GM21528 (cell line): ENCODE measurements around the gene SLC22A31.
"Not testable (repeated sequence)": the region's sequence is repeated elsewhere in the genome, so short reads cannot be mapped to it uniquely, and the experiment has no call there.

ENCODE experiments used
- ATAC-seq: cut with Tn5 transposase; IDR thresholded peaks from one replicate; pipeline ENCODE4 v1.9.1; 2021; ENCODE audit warnings: mild to moderate bottlenecking, moderate library complexity; ENCODE audit not compliant: unreplicated experiment, low FRiP score

SLC22A31 gene

DNA sequence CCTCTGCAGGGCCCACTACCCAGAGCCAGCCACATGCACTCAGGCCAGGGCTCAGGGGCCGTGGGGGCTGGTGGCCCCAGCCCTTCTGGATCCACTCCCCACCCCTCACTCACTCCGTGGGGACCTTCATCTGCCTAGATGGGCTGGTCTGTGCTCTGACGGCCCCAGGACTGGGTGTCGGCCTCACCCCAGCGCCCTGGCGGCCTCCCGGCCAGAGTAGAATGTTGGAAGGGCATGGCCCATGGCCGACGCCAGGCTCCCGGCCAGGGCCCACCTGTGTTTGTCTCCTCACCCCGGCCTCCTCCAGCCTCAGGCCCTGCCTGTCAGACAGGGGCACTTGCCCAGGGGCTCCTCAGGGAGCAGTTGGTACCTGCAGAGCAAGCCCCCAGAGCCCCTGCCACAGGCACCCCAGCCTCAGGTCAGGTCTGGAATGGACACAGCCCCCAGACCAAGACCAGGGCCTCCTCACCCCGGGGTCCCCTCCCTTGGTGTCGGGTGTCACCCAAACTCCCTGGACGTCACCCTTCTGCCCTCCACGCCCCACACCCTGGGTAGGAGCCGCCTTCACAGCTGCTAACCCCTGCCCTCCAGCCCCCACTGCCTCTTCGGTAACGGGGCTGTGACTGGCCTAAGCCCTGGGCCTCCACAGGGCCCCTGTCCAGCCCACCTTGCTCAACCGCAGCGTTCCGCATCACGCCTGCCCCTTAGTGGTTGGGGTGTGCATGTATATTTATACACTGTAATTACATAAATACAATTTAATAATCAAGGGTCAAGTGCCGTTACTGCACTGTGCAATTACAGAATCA is 31.8 kb downstream of the SLC22A31 start:
- ATAC-seq: no peak

DNA sequence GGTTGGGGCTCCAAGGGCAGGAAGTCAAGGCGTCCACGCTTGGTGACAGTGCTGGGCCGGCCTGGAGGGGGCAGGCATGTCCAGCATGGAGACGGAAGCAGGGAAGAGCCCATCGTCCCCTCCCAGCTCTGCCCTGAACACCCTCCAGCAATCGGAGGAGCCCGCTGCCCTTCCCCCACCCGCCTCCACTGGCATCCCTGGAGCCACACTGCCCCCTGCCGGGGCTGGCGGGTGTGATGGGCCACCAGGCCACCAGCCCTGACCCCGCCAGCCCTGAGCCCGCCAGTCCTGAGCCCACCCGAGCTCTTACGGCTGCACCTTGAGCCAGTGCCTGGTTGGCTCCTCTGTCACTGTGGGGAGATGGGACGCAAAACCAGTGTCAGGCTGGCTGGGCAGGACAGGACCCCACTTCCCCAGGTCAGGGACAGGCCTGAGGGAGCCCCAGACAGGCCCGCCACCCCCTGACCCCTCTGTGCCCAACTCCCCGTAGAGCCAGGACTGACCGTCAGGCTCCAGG is 32.9 kb downstream of the SLC22A31 start:
- ATAC-seq: no peak

DNA sequence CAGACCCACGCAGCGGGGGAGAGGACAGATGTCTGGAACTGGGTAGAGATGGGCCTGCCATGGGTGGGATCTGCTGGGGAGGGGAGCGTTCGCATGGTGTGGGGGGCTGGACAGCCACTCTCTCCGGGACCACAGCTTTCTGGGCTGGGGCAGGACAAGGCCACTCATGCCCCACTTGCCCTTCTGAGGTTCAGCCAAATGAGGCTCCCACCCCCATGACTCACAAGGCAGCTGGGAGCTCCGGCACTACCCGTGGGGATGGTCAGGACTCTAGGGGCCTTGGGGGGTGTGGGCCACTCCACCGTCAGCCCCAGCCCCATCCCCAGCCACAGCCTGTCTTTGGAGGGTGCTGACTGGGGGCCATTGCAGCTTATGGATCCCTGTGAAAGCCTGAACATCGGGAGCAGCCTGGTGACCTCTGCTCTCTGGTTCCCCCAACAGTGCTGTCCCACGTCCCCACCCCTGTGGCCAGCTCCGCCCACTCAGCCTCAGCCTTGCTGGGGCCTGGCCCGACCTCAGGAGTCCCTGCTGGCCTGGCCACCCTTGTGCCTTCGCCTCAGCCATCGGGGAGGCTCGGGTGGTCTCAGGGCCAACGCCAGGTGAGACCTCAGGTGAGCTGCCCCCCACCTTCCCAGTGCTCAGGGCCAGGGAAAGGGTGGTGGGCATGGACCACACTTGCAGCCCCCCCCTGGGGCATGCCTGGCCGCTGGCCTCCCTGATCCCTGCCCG is 33.5 kb downstream of the SLC22A31 start:
- ATAC-seq: no peak

DNA sequence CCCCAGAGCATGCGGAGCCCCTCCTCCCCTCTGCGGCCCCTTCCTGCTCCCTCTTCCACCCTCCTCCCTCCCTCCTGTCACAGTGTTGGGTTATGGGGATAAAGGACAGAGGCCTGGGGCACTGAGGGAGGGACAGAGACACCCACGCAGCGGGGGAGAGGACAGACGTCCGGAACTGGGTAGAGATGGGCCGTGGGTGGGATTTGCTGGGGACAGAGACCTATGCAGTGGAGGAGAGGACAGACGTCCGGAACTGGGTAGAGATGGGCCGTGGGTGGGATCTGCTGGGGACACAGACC is 34.7 kb downstream of the SLC22A31 start:
- ATAC-seq: not testable (repeated sequence)

DNA sequence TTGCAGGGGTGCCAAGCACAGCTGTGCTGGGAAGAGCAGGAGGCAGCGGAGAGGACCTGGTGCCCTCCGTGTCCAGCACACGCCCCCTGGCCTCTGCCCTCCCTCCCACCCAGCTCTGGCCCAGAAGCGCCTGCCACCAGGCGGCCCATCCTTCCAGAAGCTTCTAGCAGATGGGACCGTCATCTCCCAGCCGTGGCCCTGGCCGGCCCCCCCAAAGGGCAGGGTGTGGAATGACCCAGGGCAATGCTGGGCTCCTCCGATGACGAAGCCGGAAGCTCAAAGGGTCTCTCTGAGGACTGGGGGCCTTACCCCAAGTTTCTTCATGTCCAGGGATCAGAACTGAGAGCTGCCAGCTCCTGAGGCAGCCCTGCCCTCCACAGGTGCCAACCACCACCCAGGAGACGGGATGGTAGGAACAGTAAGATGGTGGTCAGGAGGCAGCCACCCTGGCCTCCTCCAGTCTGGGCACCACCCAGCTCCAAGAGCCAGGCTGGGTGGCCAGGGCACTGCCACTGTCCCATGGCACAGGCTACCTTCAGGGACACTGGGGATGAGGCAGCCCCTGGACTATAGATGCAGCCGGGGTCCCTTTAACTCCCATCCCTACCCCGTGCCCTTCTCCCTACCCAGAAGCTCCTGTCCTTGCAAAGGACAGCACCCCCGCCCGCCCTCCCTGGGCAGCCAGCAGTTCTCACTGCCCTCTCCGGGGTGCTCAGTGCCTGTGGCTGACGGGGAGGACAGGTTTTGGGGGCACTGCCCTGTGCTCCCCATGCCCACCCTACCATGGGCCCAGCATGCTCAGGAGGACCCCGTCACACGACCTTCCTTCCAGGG is 35.3 kb downstream of the SLC22A31 start:
- no peak for ATAC-seq

DNA sequence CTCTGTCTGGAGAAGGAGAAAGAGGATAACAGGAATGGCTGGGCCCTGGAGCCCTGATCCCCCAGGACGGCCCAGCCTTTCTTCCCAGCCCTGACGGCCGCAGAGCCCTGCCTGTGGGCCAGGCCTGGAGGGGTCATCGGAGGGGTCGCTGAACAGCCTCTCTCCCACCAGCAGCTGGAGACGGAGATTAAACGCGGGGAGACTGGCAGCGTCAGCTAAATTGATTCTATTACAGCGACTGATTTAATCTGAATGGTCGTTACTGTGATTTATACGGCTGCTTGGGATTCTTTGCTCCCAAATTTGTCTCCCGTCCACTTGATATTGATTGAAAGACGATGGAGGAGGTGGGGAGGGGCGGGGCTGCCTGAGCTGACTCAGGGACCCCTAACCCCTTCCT is 35.9 kb downstream of the SLC22A31 start:
- no peak for ATAC-seq

DNA sequence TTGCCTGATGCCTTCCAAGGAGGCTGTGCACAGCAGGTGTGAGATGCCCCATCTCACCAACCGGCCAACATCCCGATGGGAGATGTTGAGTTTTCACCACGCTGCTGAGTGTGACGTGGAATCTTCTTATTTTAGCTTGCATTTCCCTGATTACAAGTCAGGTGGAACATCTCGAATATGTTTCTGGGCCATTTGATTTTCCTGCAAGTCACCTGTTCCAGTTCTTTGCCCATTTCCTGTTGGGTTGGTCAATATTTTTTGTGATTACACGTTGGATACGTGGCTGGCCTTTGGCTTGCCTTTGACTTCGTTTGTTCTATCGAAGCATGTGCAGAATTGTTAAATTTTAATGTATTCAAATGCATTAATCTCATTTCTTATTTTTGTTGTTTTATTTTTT is 37.0 kb downstream of the SLC22A31 start:
- no peak for ATAC-seq

DNA sequence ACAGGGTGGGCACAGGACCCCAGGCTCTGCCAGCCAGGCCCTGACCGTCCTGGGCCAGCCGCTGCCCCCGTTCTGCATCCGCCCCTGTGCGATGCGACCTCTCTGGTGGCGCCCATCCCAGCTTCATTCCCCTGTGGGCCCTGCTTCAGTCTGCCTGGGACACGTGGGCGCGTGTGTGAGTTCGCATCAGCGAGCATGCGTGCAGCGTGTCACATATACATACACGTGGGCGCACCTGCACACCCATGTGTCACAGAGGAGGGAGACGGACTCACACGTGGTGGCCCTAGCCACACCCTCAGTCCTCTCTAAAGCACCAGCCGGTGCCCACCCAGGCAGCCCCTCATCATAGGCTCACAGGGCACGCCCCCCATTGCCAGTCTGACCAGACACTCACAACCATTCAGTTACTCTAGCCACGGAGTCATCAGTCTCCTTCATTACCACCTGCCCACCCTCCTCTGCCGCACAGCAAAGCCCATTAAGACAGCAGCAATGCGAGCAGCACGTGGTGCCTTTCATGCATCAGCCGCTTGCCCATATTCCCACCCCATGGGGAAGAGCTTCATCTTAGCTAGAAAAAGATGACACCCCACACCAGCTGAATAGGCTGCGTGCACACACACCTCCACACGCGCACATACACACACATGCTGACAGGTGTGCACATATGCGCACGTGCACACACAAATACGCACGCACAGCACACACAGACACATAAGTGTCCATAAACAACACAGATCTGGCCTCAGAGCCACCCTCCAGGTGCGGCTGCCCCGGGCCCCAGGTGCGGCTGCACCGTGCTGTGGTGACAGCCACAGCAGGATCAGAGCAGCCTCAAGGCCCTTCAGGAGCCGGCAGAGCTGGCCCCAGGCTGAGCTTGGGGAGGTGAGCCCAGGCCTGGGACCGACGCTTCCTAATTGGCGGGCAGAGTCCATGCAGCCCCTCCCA is 38.3 kb downstream of the SLC22A31 start:
- no peak for ATAC-seq

DNA sequence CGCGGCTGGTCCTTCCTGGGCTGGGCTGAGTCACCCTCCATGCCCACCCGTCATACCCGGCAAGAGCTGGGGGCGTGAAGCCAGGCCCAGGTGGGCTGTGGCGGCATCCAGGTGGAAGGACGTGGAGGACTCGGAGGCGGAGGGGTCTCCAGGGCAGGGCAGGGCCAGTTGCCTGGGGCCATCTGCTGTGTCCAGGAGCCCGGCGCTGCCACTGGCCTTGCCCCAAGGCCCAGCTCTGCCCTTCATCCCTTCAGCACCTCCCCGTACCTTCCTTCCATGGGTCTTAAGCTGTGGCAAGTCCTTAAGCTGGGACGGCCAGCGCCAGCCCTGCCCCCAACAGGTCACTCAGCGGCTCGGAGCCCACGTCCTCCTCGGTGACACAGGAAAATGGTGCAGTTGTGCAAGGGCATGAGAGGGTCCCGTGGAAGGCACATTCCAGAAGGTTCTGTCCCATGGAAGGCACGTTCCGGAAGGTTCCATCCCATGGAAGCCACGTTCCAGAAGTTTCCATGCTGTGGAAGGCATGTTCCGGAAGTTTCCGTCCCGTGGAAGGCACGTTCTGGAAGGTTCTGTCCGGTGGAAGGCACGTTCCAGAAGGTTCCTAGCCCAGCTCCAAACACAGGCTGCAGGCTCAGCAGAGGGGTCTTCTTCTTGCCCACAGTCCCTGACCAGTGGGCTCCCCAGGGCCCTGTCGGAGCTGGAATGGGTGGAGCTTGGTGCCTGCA is 39.2 kb downstream of the SLC22A31 start:
- ATAC-seq: no peak

DNA sequence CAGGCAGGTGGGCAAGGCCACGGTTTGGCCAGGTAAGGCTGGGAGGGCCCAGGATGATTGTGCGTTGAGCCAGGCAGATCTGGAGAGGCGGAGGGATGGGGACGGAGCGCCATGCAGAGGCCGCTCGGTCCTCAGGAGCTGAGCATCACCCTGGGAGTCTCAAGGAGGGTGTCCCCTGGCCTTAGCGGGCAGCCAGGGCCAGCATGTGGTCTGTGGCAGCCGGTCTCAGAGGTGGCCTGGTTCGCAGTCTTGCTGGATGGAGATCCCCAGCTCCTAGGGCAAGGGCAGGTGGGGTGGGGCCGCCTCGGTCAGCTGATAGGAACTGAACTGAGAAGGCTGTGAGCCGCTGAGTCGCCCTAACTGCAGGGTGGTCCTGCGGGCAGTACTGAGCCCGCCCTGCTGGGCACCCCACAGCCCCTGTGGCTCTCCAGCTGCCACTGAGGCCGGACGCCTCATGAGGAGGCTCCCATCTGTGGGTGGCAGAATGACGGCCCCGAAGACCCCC is 40.4 kb downstream of the SLC22A31 start:
- ATAC-seq: no peak

DNA sequence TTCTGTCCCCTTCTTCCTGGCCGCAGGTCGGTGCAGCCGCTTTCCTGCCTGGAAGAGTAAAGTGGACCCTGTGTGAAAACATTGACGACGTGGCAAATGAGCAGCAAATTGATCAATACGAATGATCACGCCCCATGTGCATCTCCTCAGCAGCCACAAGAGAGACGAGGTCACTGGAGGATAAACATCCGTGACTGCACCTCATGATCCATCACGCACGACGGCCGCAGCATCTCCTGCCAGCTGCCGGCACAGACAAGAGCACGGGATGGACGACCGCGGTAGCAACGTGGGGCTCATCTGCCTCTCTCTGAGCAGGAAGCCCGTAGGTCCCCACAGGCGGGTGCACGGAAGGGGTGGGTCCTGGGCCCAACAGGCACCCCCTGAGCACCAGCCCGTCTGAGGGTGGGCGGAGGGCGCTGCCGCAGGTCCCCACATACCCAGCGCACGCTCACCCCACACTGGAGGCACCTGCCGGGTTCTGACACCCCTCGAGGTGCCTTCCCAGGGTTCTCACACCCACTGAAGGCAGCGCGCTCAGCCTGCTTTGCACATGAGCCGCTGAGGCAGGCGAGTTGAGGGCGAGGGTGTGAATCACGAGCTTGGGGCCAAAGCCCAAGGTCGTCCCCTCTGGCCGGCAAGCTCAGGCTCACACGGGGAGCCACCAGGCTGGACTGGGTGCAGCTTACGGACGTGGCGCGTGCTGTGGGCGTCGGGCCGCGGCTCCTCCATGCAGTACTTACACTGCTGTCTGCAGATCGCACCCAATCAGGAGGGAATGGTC is 41.1 kb downstream of the SLC22A31 start:
- no peak for ATAC-seq

DNA sequence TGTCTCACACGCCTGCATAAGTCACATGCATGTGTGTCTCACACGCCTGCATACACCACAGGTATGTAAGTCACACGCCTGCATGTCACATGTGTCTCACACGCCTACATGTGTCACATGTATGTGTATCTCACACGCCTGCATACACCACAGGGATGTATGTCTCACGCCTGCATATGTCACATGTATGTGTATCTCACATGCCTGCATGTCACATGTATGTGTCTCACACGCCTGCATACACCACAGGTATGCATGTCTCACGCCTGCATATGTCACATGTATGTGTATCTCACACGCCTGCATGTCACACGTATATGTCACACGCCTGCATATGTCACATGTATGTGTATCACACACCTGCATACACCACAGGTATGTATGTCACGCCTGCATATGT is 42.6 kb downstream of the SLC22A31 start:
- no peak for ATAC-seq

DNA sequence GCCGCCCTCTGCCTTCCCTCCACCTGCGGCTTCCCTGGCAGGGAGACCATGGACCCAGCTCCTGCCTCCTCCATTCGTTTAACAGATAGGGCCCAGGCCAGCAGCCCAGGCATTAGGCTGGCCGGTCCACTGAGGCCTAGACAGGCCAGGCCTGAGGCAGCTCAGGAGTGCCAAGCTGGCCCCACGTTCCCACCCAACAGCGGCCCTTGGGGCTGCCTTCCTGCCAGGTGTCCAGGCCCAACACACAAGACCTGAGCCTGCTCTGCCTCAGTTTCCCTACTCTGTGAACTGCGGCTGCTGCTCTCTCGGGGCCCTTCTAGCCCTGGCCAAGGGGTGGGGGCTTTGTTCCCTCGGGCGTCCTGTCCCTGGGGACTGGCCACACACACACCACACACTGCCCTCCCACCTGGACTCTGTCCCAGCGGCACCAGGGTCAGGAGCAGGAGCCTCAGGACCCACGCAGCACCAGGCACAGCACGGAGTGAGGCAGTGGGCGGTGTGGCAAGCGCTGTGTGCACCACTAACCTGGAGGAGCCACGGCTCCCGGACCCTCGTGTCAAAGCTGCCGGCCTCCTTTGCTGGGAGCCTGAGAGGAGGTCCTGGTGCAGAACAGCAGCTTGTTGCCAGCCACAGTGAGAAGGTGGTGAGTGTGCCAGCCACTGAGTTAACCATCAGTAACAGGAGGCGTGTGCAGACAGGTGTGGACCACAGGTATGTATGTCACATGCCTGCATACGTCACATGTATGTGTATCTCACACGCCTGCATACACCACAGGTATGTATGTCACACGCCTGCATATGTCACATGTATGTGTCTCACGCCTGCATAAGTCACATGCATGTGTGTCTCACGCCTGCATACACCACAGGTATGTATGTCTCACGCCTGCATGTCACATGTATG is 43.3 kb downstream of the SLC22A31 start:
- no peak for ATAC-seq

DNA sequence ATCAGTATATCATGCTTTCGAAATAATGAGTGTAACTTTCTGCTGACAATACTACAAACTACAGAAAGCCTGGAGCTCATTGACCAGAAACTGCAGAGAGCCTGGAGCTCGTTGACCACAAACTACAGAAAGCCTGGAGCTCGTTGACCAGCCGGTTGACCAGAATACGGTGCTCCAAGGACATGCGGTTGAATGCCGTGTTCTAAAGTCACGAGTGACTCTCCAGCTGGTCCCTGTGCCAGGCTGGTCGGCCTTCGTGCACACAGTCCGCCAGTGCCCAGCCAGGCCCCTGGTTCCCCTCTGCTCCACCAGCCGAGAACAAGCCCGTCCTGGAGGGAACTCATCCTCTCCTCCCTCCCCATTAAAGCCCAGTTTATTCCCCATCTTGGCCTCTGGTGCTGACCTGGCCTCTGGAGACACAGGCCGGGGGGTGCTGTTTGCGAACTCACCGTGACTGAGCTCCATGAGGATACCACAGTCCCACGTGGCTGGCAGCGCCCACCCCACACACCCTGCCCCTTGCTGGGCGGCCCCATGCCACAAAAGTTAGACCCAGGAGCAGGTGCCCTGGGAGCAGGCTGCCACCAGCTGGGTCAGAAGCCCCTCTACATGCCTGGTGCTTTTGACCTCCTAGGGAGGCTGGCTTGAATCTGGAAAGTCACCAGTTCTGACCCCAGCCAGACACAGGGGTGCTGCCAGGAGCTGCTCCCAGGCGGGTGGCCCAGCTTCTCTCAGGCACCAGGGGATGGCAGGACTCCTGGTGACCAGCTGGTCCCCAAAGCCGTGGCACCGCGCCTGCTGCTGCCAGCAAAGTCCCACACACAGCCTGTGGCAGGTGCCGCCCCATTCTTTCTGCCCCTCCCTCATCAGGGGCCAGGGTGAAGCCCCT is 44.2 kb downstream of the SLC22A31 start:
- ATAC-seq: no peak

DNA sequence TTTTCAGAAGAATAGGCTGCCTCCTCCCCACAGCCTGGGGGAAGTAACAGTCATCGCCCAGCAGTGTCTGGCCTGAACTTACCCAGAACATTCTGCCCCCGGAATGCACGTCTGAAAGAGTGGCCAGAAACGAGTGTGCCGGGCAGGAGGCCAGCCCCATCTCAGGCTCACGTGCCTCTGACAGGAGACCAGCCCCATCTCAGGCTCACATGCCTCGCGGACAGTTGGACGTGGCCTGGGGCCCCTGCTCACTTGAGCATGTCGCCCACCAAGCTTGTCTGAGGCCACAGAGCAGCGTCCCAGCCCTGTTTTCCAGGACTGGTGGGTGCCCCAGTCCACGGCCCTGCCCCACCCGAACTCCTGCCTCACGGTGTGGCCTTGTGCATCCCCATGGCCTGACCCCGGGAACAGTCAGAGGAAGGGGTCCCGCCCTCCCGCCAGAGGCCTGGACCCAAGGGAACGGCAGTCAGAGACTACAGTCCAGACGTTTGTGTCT is 45.1 kb downstream of the SLC22A31 start:
- ATAC-seq: no peak
